MM.1S (cell line): Measurements from ENCODE around the gene PDE3B.

ENCODE experiments used
- CTCF ChIP-seq: fragments of 300-600 bp; sonication (generic); IDR thresholded peaks from 2 replicates; pipeline ENCODE4 v1.5.1; 2016; ENCODE audit warnings: antibody characterized with exemption, low read length, mixed read lengths
- EZH2 ChIP-seq: fragments of 300-600 bp; sonication (generic); optimal IDR thresholded peaks from 2 replicates; pipeline ENCODE3; 2017; ENCODE audit warnings: low read depth, mild to moderate bottlenecking, antibody characterized with exemption, low read length, mixed read lengths
- EZH2phosphoT487 ChIP-seq: fragments of 300-600 bp; sonication (generic); IDR thresholded peaks from 2 replicates; pipeline ENCODE4 v1.6.1; 2018; ENCODE audit warnings: antibody characterized with exemption, low read length

GRCh38 chr11:14872032-14872431 is 228.4 kb downstream of the PDE3B start:
- TF ChIP-seq CTCF (no peak), EZH2 (no peak), EZH2phosphoT487 (no peak)
